ENCODE results near the gene CDH23.

DNA sequence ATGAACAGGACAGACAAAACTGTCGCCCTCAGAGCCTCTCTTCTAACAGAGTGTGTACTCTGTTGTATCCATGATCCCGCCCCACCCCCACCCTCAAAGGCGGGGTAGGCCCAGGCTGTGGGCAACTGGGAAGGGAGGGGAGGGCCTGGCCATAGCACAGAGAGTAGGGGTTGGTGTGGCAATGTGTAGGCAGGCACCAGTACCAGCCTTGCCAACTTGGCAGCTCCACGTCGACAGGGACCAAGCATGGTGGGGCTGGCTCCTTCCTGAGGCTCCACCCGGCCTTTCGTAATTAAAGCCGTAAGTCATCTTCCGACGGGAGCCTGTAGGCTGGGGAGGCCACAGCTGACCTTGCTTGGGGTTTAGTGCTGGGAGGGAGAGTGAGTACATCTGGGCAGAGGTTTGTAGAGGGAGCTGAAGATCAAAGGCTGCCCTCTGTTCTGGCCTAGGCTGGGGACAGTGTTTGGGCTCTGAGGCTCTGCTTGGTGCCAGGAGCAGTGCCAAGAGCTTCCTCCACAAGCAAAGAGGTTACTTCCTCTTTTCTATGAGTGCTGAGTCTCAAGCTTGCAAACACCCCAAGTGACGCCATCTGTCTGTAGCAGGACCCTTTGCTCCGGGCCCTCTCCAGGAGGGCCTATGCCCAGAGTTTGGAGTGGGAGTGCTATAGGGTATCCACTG lies 201.2 kb downstream of the CDH23 start:
- TF ChIP-seq, protein P1, sequence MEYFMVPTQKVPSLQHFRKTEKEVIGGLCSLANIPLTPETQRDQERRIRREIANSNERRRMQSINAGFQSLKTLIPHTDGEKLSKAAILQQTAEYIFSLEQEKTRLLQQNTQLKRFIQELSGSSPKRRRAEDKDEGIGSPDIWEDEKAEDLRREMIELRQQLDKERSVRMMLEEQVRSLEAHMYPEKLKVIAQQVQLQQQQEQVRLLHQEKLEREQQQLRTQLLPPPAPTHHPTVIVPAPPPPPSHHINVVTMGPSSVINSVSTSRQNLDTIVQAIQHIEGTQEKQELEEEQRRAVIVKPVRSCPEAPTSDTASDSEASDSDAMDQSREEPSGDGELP (CRISPR knock-in tag; IDR thresholded peaks at IDR 0.05; ENCODE audit: borderline replicate concordance), result no peak
- TF ChIP-seq, protein P2, sequence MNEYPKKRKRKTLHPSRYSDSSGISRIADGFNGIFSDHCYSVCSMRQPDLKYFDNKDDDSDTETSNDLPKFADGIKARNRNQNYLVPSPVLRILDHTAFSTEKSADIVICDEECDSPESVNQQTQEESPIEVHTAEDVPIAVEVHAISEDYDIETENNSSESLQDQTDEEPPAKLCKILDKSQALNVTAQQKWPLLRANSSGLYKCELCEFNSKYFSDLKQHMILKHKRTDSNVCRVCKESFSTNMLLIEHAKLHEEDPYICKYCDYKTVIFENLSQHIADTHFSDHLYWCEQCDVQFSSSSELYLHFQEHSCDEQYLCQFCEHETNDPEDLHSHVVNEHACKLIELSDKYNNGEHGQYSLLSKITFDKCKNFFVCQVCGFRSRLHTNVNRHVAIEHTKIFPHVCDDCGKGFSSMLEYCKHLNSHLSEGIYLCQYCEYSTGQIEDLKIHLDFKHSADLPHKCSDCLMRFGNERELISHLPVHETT (CRISPR knock-in tag; conservative IDR thresholded peaks at IDR 0.05 in 1 of 2, IDR thresholded peaks at IDR 0.05 in 1 of 2), result no peak
- TF ChIP-seq NRF1 (conservative IDR thresholded peaks at IDR 0.05 in 1 of 2, IDR thresholded peaks at IDR 0.05 in 1 of 2) (no peak), DIDO1 (tag; IDR thresholded peaks at IDR 0.05; ENCODE audit: low read depth) (no peak), ZBTB7A (IDR thresholded peaks at IDR 0.05; ENCODE audit: borderline replicate concordance, control insufficient read depth, low read depth, low read length) (no peak), FOXA3 (CRISPR knock-in tag; conservative IDR thresholded peaks at IDR 0.05 in 1 of 2, IDR thresholded peaks at IDR 0.05 in 1 of 2) (no peak)
- TF ChIP-seq, protein P3, sequence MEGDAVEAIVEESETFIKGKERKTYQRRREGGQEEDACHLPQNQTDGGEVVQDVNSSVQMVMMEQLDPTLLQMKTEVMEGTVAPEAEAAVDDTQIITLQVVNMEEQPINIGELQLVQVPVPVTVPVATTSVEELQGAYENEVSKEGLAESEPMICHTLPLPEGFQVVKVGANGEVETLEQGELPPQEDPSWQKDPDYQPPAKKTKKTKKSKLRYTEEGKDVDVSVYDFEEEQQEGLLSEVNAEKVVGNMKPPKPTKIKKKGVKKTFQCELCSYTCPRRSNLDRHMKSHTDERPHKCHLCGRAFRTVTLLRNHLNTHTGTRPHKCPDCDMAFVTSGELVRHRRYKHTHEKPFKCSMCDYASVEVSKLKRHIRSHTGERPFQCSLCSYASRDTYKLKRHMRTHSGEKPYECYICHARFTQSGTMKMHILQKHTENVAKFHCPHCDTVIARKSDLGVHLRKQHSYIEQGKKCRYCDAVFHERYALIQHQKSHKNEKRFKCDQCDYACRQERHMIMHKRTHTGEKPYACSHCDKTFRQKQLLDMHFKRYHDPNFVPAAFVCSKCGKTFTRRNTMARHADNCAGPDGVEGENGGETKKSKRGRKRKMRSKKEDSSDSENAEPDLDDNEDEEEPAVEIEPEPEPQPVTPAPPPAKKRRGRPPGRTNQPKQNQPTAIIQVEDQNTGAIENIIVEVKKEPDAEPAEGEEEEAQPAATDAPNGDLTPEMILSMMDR (IDR thresholded peaks at IDR 0.05 in 2 of 3, conservative IDR thresholded peaks at IDR 0.05 in 1 of 3; ENCODE audit: insufficient read depth in 2 of 3, low read depth in 1 of 3, low read length in 3 of 3), result no peak
